Peyer's patch (tissue), 4 donors: ENCODE data around the gene GPR107.

Source experiments
- POLR2A ChIP-seq, 2 donors: fragments of 450-650 bp; IDR thresholded peaks; one replicate each; pipeline ENCODE4 v1.5.1; 2017; ENCODE audit warnings: antibody characterized with exemption in 2 of 2, mild to moderate bottlenecking in 2 of 2, moderate library complexity in 2 of 2
- TF ChIP-seq, protein P1 (sequence below), 6 experiments: fragments of 450-650 bp in 4 of 6; fragments of 200-600 bp in 2 of 6; sonication (generic) in 1 of 6; IDR thresholded peaks; one replicate each; pipeline ENCODE4 v1.5.1; 2017 to 2019; ENCODE audit warnings: antibody characterized with exemption in 6 of 6, mild to moderate bottlenecking in 3 of 6, moderate library complexity in 1 of 6

DNA sequence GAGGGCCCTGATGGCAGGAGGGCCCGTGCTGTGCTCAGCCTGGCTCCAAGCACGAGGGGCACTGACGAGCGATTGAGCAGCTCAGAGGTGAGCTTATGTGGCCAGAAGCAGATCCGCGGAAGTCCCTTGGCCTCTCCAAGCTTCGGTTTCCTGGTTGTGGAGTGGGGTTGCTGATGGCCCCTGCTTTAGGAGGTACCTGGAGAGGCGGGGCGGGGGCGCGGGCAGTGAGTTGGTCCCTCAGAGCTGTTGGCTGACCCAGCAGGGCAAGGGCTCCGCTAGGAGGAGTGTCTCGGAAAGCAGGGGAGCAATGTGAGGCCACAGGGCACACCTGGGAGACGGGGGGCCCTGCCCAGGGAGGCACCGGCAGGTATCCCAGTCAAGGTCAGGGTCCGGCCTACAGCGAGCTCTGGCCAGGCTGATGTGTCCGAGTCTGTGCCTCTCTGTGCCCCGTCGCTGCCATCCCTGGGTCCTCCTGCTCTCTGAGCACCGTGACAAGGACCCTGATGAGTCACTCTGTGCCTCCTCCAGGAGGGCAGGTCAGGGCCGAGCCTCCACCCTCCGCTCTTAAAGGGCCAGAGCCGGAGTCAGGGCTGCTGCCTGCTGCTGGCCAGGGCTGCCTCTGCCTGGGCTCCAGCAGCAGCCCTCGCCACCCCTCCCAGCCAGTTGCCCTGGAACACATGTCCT lies 133.3 kb downstream of the GPR107 start:
- TF ChIP-seq, protein P1, sequence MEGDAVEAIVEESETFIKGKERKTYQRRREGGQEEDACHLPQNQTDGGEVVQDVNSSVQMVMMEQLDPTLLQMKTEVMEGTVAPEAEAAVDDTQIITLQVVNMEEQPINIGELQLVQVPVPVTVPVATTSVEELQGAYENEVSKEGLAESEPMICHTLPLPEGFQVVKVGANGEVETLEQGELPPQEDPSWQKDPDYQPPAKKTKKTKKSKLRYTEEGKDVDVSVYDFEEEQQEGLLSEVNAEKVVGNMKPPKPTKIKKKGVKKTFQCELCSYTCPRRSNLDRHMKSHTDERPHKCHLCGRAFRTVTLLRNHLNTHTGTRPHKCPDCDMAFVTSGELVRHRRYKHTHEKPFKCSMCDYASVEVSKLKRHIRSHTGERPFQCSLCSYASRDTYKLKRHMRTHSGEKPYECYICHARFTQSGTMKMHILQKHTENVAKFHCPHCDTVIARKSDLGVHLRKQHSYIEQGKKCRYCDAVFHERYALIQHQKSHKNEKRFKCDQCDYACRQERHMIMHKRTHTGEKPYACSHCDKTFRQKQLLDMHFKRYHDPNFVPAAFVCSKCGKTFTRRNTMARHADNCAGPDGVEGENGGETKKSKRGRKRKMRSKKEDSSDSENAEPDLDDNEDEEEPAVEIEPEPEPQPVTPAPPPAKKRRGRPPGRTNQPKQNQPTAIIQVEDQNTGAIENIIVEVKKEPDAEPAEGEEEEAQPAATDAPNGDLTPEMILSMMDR (IDR thresholded peaks at IDR 0.05) = no peak
- peak; percentile 37 to 57 for TF ChIP-seq POLR2A (IDR thresholded peaks at IDR 0.05)
